ENCODE measurements around the gene DUSP8.

DUSP8 gene

DNA sequence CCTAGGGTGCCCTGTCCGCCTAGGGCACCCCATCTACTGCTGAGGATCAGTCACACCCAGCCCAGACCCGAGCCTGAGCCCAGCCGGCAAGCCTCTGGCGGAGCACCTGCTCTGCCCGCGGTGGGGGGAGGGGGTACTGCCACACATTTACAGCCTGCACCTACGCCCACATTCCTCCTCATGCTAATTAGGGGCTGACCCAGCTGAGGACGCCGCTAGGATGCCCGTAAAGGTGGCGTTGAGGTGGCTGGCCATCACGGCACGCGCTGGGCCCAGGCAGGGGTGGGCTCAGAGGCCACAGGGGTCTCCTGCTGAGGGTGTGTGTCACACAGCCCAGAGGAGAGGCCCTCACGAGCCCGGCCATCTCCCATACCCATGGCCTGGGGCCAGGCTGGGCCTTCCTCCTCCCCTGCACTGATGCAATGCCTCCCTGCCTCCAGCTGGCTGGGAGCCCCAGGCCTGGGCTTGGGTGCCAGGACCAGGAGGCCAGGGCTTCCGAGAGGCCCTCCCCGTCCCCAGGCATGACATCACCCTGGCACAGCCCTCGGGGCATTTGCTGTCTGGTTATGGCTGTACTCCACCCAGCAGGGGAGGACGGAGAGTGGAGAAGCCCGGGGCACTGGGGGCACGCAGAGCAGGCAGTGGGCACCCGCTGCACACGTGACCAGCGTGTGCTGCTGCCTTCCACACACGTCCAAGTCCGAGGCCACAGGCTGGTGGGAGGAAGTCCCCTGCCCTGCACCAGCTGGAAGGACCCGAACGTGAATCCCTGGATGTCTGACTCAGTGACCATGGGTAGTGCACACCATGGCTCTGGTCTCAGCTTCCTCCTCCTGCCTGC lies 12.7 kb downstream of the DUSP8 start:
- H3K4me2 ChIP-seq (ENCODE audit: low read depth, low read length, poor library complexity, severe bottlenecking): no peak overlapping the region
- H2AFZ ChIP-seq (ENCODE audit: low read depth, low read length, severe bottlenecking): no peak overlapping the region
- no peak overlapping the region for H3K9ac ChIP-seq (ENCODE audit: low read length)
- no peaks in the 10 kb centered on the region for H3F3A ChIP-seq (ENCODE audit: insufficient read depth)
- H3K27me3 ChIP-seq (ENCODE audit: low read length): no peaks in the 10 kb centered on the region
- H3K79me2 ChIP-seq (ENCODE audit: insufficient read depth, low read length): no peaks in the 10 kb centered on the region
- no peak for TF ChIP-seq EZH2phosphoT487 (conservative IDR thresholded peaks at IDR 0.05; ENCODE audit: low read length)
- TF ChIP-seq, protein P1, sequence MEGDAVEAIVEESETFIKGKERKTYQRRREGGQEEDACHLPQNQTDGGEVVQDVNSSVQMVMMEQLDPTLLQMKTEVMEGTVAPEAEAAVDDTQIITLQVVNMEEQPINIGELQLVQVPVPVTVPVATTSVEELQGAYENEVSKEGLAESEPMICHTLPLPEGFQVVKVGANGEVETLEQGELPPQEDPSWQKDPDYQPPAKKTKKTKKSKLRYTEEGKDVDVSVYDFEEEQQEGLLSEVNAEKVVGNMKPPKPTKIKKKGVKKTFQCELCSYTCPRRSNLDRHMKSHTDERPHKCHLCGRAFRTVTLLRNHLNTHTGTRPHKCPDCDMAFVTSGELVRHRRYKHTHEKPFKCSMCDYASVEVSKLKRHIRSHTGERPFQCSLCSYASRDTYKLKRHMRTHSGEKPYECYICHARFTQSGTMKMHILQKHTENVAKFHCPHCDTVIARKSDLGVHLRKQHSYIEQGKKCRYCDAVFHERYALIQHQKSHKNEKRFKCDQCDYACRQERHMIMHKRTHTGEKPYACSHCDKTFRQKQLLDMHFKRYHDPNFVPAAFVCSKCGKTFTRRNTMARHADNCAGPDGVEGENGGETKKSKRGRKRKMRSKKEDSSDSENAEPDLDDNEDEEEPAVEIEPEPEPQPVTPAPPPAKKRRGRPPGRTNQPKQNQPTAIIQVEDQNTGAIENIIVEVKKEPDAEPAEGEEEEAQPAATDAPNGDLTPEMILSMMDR (IDR thresholded peaks at IDR 0.05; ENCODE audit: insufficient read depth, low read length, poor library complexity, severe bottlenecking): no peak
- H4K20me1 ChIP-seq (ENCODE audit: low read depth, low read length): no peaks in the 10 kb centered on the region
- H3K4me3 ChIP-seq (ENCODE audit: insufficient read depth, low read length, poor library complexity, severe bottlenecking): no peak overlapping the region
- no peaks in the 10 kb centered on the region for H3K9me3 ChIP-seq (ENCODE audit: insufficient read depth, low read length)
- no peaks in the 10 kb centered on the region for H3K9me2 ChIP-seq (replicated peaks; ENCODE audit: insufficient read depth, low read length)
- no peak overlapping the region for H3K27ac ChIP-seq (ENCODE audit: low read depth, low read length)
- no peaks in the 10 kb centered on the region for H3K36me3 ChIP-seq (ENCODE audit: low read length)

DNA sequence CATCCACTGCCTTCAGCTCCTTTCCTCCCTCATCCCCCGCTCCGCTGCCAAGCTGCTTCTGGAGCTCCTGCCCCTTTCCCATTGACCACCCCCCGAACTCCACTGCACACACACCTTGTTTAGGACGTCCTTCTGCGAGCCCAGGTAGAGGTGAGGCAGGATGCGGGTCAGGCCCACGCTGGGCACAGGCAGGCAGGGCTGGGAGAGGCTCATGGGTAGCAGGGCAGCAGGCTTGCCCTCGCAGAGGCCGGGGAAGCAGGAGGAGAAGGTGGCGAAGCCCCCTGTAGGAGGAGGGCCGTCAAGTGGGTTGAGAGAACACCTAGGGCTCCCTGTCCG lies 13.3 kb downstream of the DUSP8 start:
- Histone ChIP-seq H3K9me2 (replicated peaks; ENCODE audit: insufficient read depth, low read length) (no peaks in the 10 kb centered on the region), H3K27me3 (ENCODE audit: low read length) (no peaks in the 10 kb centered on the region; the same call in 1 of the 2 replicates), H3K4me2 (ENCODE audit: low read depth, low read length, poor library complexity, severe bottlenecking) (no peak overlapping the region), H2AFZ (ENCODE audit: low read depth, low read length, severe bottlenecking) (no peak overlapping the region), H3K27ac (ENCODE audit: low read depth, low read length) (no peak overlapping the region), H3K4me3 (ENCODE audit: insufficient read depth, low read length, poor library complexity, severe bottlenecking) (no peak overlapping the region), H3K36me3 (ENCODE audit: low read length) (no peaks in the 10 kb centered on the region), H3F3A (ENCODE audit: insufficient read depth) (no peaks in the 10 kb centered on the region), H4K20me1 (ENCODE audit: low read depth, low read length) (no peaks in the 10 kb centered on the region), H3K79me2 (ENCODE audit: insufficient read depth, low read length) (no peaks in the 10 kb centered on the region), H3K9ac (ENCODE audit: low read length) (no peak overlapping the region), H3K9me3 (ENCODE audit: insufficient read depth, low read length) (no peaks in the 10 kb centered on the region)
- TF ChIP-seq, protein P1 (IDR thresholded peaks at IDR 0.05; ENCODE audit: insufficient read depth, low read length, poor library complexity, severe bottlenecking): no peak
- TF ChIP-seq EZH2phosphoT487 (conservative IDR thresholded peaks at IDR 0.05; ENCODE audit: low read length): no peak

DNA sequence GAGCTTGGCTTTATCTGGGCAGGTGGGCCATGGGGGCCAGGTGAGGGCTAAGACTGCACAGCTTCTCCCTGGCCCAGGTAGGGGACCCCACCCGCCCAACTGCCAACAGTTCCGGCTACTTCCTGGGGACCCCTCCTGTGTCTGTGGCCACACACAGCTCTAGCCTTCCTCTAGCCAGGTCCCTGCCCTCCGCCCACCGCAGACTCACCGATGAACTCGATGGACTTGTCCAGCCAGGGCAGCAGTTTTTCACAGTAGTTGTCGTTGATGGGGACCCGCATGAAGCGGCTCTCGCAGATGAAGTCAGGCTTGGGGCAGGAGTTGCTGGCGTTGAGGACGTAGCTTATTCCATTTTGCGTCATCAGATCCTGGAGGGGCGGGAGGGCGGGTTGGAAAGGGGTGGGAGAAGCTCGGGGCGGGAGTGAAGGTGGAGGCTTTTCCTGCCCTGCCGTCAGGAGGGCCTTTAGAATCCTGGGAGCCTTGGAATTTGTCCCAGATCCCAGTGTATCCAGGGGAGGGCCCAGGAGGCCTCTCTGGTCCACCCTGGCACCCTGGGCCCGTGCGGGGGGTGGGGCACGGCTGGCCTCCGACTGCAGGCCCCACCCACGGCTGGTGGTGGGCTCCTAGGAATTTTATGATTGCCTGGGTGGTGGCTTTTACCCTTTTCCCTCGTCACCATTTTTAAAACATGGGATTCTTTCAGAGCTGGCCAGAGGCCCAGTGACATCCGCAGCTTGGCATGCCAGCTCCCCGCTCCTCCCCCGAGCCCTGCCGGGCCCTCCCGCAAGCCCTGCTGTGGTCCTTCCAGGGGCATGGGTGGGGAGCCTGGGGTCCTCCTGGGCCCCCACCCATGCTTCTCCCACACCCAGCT lies 13.9 kb downstream of the DUSP8 start:
- no peak overlapping the region for H2AFZ ChIP-seq (ENCODE audit: low read depth, low read length, severe bottlenecking)
- no peak overlapping the region for H3K4me2 ChIP-seq (ENCODE audit: low read depth, low read length, poor library complexity, severe bottlenecking)
- H3K27ac ChIP-seq (ENCODE audit: low read depth, low read length): no peak overlapping the region

More for the DNA sequence above, 13.9 kb downstream of the DUSP8 start:
- TF ChIP-seq EZH2phosphoT487 (conservative IDR thresholded peaks at IDR 0.05; ENCODE audit: low read length): no peak
- TF ChIP-seq, protein P1 (IDR thresholded peaks at IDR 0.05; ENCODE audit: insufficient read depth, low read length, poor library complexity, severe bottlenecking): no peak
- Histone ChIP-seq H3K9me3 (ENCODE audit: insufficient read depth, low read length) (no peaks in the 10 kb centered on the region), H4K20me1 (ENCODE audit: low read depth, low read length) (no peaks in the 10 kb centered on the region), H3K27me3 (ENCODE audit: low read length) (no peaks in the 10 kb centered on the region; the same call in 1 of the 2 replicates), H3K9me2 (replicated peaks; ENCODE audit: insufficient read depth, low read length) (no peaks in the 10 kb centered on the region), H3K9ac (ENCODE audit: low read length) (no peak overlapping the region), H3K4me3 (ENCODE audit: insufficient read depth, low read length, poor library complexity, severe bottlenecking) (no peak overlapping the region), H3K79me2 (ENCODE audit: insufficient read depth, low read length) (no peaks in the 10 kb centered on the region), H3F3A (ENCODE audit: insufficient read depth) (no peaks in the 10 kb centered on the region), H3K36me3 (ENCODE audit: low read length) (no peaks in the 10 kb centered on the region)

Measured in SU-DHL-6 (cell line).